Tibial artery (tissue), 4 donors: ENCODE results near the gene MDFIC.

ENCODE experiments used
- DNase-seq, 2 donors: peaks; one replicate each; pipeline ENCODE4 v3.0.0-alpha.2; 2019
- H3K27ac ChIP-seq, 2 donors: fragments of 200-600 bp; sonication (generic) in 1 of 2; 1 replicate in 1 of 2; 2 replicates in 1 of 2; pipeline ENCODE4 v1.5.1; 2018 to 2019; ENCODE audit warnings: mild to moderate bottlenecking in 1 of 2
- H3K27me3 ChIP-seq, 2 donors: fragments of 200-600 bp; sonication (generic) in 1 of 2; one replicate each; pipeline versions ENCODE4 v1.5.1 to v1.6.0; 2016 to 2019
- H3K36me3 ChIP-seq, 3 donors: fragments of 200-600 bp; sonication (generic) in 2 of 3; one replicate each; pipeline ENCODE4 v1.5.1; 2016 to 2019; ENCODE audit warnings: mild to moderate bottlenecking in 2 of 3
- H3K4me1 ChIP-seq, 4 donors: fragments of 200-600 bp; sonication (generic) in 2 of 4; 1 replicate in 3 of 4; 2 replicates in 1 of 4; pipeline ENCODE4 v1.5.1; 2016 to 2019
- H3K4me3 ChIP-seq, 2 donors: fragments of 200-600 bp; sonication (generic) in 1 of 2; 1 replicate in 1 of 2; 2 replicates in 1 of 2; pipeline ENCODE4 v1.5.1; 2018 to 2019; ENCODE audit warnings: mild to moderate bottlenecking in 2 of 2
- H3K9me3 ChIP-seq, 3 donors: fragments of 200-600 bp; sonication (generic) in 1 of 3; one replicate each; pipeline ENCODE4 v1.5.1; 2016 to 2019
- CTCF ChIP-seq, 2 experiments: fragments of 200-600 bp in 1 of 2; fragments of 450-650 bp in 1 of 2; IDR thresholded peaks; one replicate each; pipeline ENCODE4 v1.5.1; 2017 to 2019; ENCODE audit warnings: antibody characterized with exemption in 2 of 2, mild to moderate bottlenecking in 1 of 2, moderate library complexity in 1 of 2
- intact Hi-C: fragments of 100-400 bp; cut with DNase I; formaldehyde crosslinking; loops from one replicate; pipeline ENCODE4 v1.15.0; 2023; ENCODE audit warnings: low total_unique reads

MDFIC gene

GRCh38 chr7:115060095-115060870, 138.4 kb downstream of the MDFIC start:
- peaks cover 0 to 10% (median 0%) of the 10 kb centered on the region in 4 donors for H3K4me1 ChIP-seq
- intact Hi-C loops = no loop called here
- H3K27ac ChIP-seq = no peak overlapping the region
- no peak for TF ChIP-seq CTCF (IDR thresholded peaks at IDR 0.05)
- no peaks in the 10 kb centered on the region for H3K36me3 ChIP-seq
- no peaks in the 10 kb centered on the region for H3K9me3 ChIP-seq
- no peaks in the 10 kb centered on the region for H3K27me3 ChIP-seq
- peak in 1 of 2 donors; percentile 21 for DNase-seq
- H3K4me3 ChIP-seq = no peak overlapping the region

- Histone ChIP-seq H3K4me3 (no peak overlapping the region), H3K27me3 (no peaks in the 10 kb centered on the region), H3K4me1 (no peaks in the 10 kb centered on the region), H3K36me3 (no peaks in the 10 kb centered on the region), H3K27ac (no peak overlapping the region), H3K9me3 (no peaks in the 10 kb centered on the region)
- no peak for DNase-seq
- intact Hi-C loops = no loop called here
- TF ChIP-seq CTCF (IDR thresholded peaks at IDR 0.05) = no peak
Measured at GRCh38 chr7:115066050-115066449, 144.2 kb downstream of the MDFIC start.

- Histone ChIP-seq H3K4me3 (no peak overlapping the region), H3K36me3 (no peaks in the 10 kb centered on the region), H3K27me3 (no peaks in the 10 kb centered on the region), H3K9me3 (no peaks in the 10 kb centered on the region), H3K27ac (no peak overlapping the region), H3K4me1 (no peaks in the 10 kb centered on the region)
- DNase-seq = no peak
- no peak for TF ChIP-seq CTCF (IDR thresholded peaks at IDR 0.05)
- intact Hi-C loops = no loop called here
Measured at GRCh38 chr7:115066634-115067033, 144.7 kb downstream of the MDFIC start.

- H3K4me1 ChIP-seq = no peaks in the 10 kb centered on the region
- H3K9me3 ChIP-seq = no peaks in the 10 kb centered on the region
- intact Hi-C loops = no loop called here
- H3K27ac ChIP-seq = no peak overlapping the region
- no peaks in the 10 kb centered on the region for H3K27me3 ChIP-seq
- no peak for DNase-seq
- H3K4me3 ChIP-seq = no peak overlapping the region
- H3K36me3 ChIP-seq = no peaks in the 10 kb centered on the region
- no peak for TF ChIP-seq CTCF (IDR thresholded peaks at IDR 0.05)
Measured at GRCh38 chr7:115068220-115068619, 146.3 kb downstream of the MDFIC start.
